Raji (cell line): ENCODE measurements around the gene HDHD5.

Source experiments
- POLR2A ChIP-seq: IDR thresholded peaks from 2 replicates; pipeline ENCODE4 v1.6.1; 2011; ENCODE audit warnings: low read depth, low read length, control low read depth; ENCODE audit not compliant: insufficient read depth

The HDHD5 gene

GRCh38 chr22:17117400-17117799 lies 41.7 kb downstream of the HDHD5 start:
- TF ChIP-seq POLR2A: no peak

- no peak for TF ChIP-seq POLR2A
Observed at GRCh38 chr22:17116572-17117330, 42.3 kb downstream of the HDHD5 start.

DNA sequence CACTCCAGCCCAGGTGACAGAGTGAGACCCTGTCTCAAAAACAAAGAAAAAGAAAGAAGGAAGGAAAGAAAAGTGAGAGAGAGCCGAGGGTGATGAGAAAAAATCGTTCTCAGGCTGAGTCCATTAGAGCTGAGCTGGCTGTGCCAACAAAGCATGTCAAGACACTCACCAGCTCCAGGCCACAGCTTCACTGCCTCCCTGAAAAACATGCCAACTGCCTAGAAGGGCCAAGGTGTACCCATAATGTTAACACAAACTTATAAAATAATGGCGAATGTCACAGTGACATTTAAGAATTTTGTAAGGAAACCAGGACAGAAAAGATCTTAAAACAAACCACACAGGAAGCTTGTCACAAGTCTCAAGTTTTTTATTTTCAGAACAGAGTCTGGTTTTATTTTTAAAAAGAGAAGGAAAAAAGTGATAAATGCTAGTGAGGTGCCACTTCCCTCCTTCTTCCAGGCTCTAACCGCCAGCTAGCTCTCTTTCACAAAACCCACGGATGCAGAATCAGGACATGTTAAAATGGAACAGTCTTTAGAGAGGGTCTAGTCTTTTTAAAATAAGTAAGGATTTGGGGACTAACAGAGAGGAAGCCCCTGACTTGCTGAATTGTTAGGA lies 43.0 kb downstream of the HDHD5 start:
- no peak for TF ChIP-seq POLR2A

DNA sequence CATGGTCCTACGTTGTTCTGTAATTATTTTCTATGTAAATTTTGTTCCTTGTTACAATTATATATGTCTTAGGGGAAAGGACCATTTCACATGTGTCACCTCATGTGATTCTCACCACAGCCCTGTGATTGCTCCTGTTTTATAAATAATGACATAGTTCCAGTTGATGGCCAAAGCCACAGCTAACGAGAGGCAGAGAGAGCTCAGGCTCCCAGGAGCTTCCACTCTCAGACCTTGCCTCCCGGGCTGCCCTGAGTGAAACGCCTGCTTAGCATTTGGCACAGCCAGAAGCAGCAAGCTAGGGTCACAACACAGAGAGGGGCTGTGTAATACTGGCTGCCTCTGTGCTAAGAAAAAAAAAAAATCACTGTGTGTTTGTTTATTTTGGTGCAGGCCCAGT lies 43.8 kb downstream of the HDHD5 start:
- no peak for TF ChIP-seq POLR2A

- TF ChIP-seq POLR2A: no peak
Observed at GRCh38 chr22:17114898-17115235, 44.2 kb downstream of the HDHD5 start.

DNA sequence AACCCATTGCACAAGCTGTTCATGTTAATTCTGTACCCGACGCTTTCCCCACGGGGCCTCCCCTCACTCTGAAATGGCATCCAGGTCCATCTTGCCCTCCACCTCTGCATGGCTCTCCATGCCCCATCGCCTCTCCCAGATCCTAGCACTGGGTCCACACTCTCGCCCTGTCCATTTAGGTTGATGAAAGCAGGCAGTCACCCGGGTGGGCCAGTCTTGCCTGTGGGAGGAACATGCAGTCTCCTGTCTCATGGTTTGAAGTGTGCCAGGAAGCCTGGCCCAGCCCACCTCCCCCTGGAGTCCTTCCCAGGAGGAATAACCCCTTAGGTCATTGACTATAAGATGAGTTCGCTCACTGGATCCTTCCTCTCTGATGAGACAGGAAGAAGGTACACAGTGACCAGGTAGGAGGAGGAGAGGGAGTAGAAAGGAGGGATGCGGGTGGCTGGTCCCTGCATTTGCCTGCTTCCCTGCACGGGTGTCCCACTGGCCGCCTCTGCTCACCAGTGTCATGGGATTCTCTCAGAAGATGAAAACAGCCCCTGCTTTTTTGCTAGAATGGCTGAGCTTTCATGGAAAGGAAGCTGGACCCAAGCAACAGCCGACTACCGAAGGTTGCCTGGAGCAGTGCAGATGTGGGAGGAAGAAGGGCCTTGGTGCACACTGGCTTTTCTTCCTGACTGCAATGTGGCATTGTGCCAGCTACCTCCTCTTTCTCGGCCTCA lies 44.7 kb downstream of the HDHD5 start:
- no peak for TF ChIP-seq POLR2A

DNA sequence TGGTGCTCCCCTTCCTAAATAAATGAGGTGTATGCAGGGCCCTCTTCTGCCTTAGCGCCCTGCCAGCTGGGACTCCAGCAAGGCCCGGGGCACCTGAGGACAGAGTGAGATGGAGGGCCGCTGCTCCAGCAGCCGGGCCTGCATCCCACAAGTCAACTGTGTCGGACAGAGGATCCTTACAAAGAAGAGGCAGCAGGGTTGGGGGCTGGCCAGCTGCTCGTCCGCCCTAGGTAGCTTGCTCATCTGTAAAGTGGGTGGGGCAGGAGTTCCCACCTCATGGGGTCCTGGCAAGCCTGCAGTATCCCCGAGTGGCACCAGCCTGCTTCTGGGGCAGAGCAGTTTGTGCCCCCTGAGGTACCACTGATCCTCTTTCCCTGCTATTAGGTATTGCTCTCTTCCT lies 45.5 kb downstream of the HDHD5 start:
- TF ChIP-seq POLR2A: no peak

DNA sequence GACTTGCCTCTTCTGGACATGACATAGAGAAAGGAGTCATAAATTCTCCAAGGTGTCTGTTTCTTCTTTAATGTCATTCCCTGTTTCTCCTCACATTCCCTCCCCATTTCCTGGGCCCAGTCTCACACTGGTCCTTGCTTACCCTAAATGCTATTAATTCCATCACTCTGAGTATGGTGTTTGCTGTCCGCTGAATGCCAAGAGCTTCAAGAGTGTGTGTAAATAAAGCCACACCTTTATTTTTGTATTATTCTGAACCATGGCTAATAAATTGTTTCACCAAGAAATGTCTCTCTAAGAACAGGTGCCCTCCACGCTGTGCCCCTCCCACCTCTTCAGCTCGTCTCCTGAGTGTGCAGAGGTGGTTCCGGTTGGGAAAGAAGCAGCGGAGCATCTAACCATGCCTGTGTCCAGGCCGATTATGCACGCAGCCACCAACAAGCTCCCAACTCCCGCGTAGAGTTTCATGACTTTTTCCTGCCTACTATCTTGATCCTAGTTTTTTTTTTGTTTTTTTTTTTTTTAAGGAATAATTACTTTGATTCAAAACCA lies 46.5 kb downstream of the HDHD5 start:
- TF ChIP-seq POLR2A: no peak

DNA sequence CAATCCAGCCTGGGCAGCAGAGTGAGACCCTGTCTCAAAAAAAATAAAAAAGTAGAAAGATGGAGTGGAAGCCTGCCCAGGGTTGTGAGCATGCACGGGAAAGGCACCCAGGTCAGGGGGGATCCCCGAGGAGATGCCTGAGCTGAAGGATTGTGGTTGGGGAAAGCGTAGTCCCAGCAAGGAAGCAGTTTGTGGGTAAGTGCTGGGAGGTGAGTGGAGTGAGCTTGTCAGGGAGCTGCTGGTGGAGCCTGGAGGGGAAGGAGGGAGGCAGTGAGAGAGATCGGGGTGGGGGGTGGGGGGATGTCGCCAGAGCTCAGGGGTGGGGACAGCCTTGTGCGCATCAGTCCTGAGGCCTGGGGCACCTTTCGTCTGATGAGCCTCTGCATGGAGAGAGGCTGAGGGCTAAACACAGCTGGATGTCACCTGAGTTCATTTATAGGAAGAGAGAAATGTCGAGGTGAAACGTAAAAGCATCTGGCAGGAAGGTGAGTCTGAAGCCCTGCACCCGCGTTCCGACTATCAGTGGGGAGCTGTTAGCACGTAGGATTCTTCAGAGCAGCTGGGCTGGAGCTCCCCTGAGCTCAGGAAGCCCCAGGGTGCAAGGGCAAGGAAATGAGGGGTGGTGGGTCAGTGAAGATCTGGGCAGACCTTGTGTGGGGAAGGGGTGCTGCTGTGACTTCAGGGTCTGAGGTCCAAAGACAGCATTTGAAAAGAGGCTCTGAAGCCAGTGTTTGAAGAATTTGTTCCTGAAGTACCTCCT lies 48.1 kb downstream of the HDHD5 start:
- TF ChIP-seq POLR2A: no peak

DNA sequence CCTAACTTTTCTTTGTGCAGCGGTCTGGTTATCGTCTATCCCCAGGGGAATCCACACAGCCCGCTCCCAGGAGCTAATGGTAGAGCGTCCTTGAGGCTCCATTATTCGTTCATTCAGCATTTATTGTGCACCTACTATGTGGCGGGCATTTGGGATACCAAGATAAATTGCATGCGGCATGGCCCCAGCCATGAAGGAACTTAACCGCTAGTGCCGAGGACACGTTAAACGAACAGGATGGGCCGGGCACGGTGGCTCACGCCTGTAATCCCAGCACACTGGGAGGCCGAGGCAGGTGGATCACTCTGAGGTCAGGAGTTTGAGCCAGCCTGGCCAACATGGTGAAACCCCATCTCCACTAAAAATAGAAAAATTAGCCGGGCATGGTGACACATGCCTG lies 49.1 kb downstream of the HDHD5 start:
- TF ChIP-seq POLR2A: no peak

DNA sequence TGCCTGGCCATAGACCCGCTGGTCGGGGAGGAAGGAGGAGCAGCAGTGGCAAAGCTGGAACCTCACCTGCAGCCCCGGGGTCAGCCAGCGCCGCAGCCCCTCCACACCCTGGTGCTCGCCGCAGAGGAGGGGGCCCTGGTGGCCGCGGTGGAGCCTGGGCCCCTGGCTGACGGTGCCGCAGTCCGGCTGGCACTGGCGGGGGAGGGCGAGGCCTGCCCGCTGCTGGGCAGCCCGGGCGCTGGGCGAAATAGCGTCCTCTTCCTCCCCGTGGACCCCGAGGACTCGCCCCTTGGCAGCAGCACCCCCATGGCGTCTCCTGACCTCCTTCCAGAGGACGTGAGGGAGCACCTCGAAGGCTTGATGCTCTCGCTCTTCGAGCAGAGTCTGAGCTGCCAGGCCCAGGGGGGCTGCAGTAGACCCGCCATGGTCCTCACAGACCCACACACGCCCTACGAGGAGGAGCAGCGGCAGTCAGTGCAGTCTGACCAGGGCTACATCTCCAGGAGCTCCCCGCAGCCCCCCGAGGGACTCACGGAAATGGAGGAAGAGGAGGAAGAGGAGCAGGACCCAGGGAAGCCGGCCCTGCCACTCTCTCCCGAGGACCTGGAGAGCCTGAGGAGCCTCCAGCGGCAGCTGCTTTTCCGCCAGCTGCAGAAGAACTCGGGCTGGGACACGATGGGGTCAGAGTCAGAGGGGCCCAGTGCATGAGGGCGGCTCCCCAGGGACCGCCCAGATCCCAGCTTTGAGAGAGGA lies 49.8 kb downstream of the HDHD5 start:
- TF ChIP-seq POLR2A: no peak

GRCh38 chr22:17108256-17109112 lies 50.6 kb downstream of the HDHD5 start:
- TF ChIP-seq POLR2A: no peak

DNA sequence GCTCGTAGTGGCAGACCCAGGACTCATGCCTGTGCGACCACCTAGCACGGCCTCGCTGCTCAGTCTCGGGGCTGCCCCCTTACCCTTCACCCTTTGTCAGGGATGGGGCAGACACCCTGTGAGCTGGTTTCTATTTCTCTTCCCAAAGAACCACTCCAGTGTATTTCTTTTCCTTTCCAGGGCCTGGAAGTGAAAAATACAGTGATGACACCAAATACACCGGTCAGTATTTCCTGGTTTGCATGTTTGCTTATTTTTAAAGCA lies 51.6 kb downstream of the HDHD5 start:
- TF ChIP-seq POLR2A: no peak
